HG02840 (cell line): Measurements from ENCODE around the gene RAET1E.
"Not testable (repeated sequence)": the region's sequence is repeated elsewhere in the genome, so short reads cannot be mapped to it uniquely, and the experiment has no call there.

Source experiments
- ATAC-seq: cut with Tn5 transposase; IDR thresholded peaks from one replicate; pipeline ENCODE4 v1.9.1; 2021; ENCODE audit warnings: mild to moderate bottlenecking, moderate library complexity, moderate number of reproducible peaks; ENCODE audit not compliant: unreplicated experiment, low FRiP score

Gene RAET1E

GRCh38 chr6:149897855-149898744 is at the start of gene RAET1E:
Gene RAET1E, minus strand, starts transcription at chr6:149898113. Its CDS starts 7,212 bp downstream, at chr6:149890901.
- no peak for ATAC-seq

DNA sequence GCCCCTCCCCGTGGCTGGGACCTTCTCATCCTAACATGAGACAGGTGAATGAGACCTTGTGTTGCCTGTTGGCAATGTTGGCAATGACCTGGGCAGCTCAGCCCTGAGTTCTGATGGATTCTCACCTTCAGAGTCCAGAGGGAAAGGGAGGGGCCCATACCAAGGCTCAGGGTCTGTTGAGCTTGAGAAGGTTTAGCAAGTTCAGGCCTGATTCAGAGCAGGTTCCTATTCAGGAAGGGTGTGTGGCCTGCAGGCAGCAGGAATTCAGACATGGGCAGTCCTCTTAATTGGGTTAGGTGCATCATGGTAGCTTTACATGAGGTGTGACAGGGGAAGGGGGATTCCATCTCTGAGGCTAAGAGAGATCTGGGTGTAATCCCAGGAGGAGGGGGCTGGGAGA is 49.6 kb upstream of the RAET1E start:
- ATAC-seq, result not testable (repeated sequence)

DNA sequence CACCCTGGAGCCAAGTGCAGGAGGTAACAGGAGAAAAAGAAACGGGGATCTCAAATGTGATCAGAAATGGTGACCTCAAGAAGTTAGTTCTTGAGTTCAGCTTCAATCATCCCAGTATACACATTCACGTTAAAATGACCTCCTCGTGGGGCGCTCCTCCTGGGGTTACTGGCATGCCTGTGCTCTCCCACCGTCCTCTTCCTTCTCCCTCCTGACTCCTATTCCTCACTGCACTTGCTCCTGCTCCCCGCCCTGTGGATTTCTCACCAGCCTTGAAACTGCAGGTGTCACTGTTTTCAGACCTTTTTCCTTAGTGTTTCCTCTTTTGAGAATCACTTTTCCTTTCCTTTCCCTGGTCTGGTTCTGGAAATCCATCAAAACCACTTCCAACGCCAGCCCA is 48.7 kb upstream of the RAET1E start:
- not testable (repeated sequence) for ATAC-seq

DNA sequence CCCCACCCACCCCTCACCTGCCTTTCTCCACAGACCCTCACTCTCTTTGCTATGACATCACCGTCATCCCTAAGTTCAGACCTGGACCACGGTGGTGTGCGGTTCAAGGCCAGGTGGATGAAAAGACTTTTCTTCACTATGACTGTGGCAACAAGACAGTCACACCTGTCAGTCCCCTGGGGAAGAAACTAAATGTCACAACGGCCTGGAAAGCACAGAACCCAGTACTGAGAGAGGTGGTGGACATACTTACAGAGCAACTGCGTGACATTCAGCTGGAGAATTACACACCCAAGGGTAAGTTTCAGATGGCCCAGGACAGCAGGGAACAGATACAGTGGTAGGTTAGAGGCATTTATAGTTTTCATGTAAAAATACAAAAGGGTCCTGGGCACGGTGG is 47.4 kb upstream of the RAET1E start:
- not testable (repeated sequence) for ATAC-seq

- not testable (repeated sequence) for ATAC-seq
Observed at GRCh38 chr6:149943321-149943720, 45.4 kb upstream of the RAET1E start.

- ATAC-seq, result no peak
Observed at GRCh38 chr6:149942461-149942829, 44.5 kb upstream of the RAET1E start.

GRCh38 chr6:149941583-149942460 is 43.9 kb upstream of the RAET1E start, which contains the start of gene ULBP2:
Gene ULBP2, plus strand, starts transcription at chr6:149942014. Its CDS starts 59 bp downstream, at chr6:149942073.
- no peak for ATAC-seq

GRCh38 chr6:149940672-149940982 is 42.7 kb upstream of the RAET1E start:
- ATAC-seq, result no peak

- ATAC-seq, result no peak
Observed at GRCh38 chr6:149939909-149940671, 42.2 kb upstream of the RAET1E start.

GRCh38 chr6:149939356-149939648 is 41.4 kb upstream of the RAET1E start:
- ATAC-seq, result no peak

DNA sequence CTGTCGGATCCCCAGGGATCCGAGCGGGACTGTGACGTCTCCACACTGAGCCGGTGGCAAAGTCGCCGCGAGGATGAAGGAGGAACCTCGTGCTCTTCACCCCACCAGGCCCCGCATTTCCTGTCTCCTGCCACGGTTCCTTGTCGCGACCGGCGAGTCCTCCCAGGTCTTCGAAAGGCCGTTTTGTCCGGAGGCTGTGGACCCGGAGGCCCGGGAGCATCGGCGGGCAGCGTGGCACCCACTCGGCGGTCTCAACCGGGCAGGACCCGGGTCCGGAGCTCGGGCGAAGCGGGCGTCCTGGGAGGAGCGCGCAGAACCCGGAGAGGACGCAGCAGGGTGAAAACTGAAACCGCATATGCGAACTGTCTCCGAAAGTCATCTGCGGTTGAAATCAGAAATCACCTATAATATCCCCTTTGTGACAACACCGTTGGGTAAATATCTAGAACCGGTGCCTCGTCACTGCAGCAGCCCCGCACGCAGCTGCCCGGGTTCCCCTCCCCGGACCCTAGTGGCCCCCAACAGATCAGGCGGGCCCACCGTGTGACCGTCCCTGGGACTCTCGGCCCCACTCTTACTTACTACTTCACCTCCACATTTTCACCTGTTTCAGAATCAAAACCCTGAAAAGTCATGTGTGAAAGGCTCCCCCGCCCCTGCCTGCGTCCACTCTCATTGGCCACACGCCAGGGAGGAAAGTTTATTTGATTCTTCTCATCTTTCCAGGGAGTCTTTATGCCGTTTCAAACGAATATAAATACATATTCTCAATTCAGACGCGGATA is 40.9 kb upstream of the RAET1E start:
- ATAC-seq, result peak; percentile 71

DNA sequence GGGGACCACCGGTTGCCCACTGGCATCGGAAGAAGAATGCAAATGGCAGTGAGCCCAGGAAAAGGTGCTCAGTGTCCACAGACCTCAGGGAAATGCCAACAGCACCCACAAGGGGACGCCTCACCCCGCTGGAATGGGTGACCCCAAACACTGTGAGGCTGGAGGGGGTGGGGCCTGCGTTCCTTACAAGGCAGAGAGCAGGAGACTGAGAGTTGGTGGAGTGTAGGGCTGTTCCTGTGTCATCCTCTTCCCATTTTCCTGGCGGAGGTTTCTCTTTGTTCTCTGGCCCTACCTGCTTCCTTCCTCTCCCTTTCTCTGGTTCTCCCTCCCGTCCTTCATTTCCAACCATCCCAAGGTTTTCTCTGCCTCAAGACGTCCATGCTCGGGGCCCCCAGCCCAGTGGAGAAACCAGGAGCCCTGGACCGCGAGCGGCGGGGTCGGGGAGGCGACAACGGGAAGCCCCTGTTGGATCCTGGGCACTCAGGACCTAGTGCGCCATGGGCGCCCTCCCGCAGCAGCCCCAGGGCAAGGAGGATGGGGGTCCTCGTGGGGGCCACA is 40.2 kb upstream of the RAET1E start:
- not testable (repeated sequence) for ATAC-seq

DNA sequence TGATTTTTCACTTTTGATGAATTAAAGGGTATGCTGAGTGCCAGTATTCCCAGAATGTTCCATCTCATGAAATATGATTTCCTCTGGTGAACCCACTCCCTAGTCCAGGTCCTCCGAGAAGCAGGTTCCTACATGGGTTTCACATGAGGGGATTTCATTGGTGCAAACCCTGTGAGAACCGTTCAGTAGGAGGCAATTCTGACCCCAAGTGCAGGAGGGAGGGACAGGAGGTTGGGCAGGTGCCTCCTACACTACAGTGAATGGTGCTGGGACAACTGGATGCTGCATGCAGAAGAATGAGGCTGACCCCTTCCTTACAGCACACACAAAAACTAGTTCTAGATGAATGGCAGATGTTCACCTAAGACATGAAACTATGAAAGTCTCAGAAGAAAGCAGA is 38.8 kb upstream of the RAET1E start:
- no peak for ATAC-seq

DNA sequence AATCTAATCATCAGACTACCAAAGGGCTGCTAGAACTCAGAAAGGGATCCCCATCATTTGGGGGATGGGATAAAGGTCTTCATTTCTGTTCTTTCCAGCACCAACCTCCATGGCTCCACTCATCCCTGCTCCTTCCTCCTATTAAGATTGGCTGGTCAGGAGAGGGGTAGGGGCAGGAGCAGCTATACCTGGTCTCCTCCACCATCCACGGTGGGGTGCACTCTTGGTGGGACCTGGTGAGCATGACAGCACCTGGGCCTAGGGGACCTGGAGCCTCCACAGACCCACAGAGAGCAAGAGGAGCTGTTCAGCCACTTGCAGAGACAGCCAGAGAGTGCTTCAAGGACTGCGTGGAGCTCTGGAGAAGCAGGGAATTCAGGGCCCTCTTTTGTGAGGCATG is 37.8 kb upstream of the RAET1E start:
- no peak for ATAC-seq

DNA sequence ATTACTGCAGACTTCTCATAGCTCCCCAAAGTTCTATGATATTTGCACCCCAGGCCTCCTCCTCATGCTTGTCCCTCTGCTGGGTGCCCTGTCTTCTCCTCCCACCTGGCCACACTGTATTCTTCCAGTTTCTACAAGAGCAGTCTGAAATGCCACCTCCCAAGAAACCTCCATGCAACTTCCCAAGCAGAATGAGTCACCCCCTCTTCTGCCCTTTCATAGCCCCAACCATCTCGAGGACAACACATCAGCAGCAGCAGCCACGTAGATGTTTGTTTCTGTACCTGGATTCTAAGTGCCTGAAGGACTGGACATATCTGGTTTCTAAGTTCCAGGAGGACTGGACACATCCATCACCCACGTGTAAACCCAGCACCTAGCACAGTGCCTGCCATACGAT is 37.3 kb upstream of the RAET1E start:
- ATAC-seq, result no peak

- ATAC-seq, result no peak
Observed at GRCh38 chr6:149934249-149935156, 36.6 kb upstream of the RAET1E start.

DNA sequence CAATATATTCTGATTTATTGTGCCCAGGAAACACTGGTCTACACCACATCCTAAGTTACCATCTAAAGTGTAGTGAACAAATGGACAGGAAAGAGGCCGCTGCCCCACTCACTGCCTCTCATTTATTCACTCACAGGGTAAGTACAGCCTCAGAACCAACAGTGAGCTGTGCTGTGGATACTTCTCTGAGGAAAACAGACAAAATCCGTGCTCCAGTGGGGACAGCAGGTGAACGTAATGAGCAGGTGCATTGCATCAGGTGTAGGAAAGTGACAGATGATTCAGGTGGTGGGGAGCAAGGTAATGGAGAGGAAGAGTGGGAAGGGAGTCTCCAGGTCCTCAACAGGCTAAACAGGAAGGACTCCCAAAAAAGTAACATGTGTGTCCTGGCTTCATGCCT is 35.5 kb upstream of the RAET1E start:
- ATAC-seq, result no peak

GRCh38 chr6:149933036-149933435 is 35.1 kb upstream of the RAET1E start:
- ATAC-seq, result no peak

DNA sequence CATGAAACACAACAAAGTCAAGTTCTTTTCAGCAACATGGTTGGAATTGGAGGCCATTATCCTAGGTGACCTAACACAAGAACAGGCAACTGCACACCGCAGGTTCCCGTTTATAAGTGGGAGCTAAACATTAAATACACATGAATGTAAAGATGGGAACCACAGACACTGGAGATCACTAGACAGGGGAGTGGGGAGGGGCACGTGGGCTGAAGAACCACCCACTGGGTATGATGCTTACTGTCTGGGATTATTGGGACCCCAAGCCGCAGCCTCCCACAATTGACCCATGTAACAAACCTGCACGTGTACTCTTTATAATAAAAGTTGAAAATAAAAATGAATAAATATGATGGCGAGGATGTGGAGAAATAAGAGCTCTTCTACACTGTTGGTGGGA is 33.6 kb upstream of the RAET1E start:
- ATAC-seq, result no peak
